Esophagus (tissue), 2 donors: Measurements from ENCODE around the gene TM9SF1. TPM values are rescaled to one million over a fixed set of nuclear protein-coding genes. Genes with fewer than 3 reads are reported as not detected.

ENCODE experiments used
- H3K27ac ChIP-seq, 2 donors: one replicate each; pipeline ENCODE4 v1.5.1; 2013; ENCODE audit warnings: low read depth in 2 of 2, mild to moderate bottlenecking in 2 of 2, inconsistent platforms in 1 of 2, low read length in 1 of 2, moderate library complexity in 1 of 2
- H3K27me3 ChIP-seq, 2 donors: one replicate each; pipeline ENCODE4 v1.6.1; 2013; ENCODE audit warnings: low read length in 2 of 2, control low read depth in 1 of 2, mild to moderate bottlenecking in 1 of 2; ENCODE audit not compliant: insufficient read depth in 2 of 2, control insufficient read depth in 1 of 2
- H3K36me3 ChIP-seq, 2 donors: one replicate each; pipeline ENCODE4 v1.6.1; 2013; ENCODE audit warnings: low read length in 1 of 2; ENCODE audit not compliant: control insufficient read depth in 2 of 2, insufficient read depth in 2 of 2
- H3K4me1 ChIP-seq, 2 donors: one replicate each; pipeline ENCODE4 v1.6.1; 2013; ENCODE audit warnings: low read length in 1 of 2; ENCODE audit not compliant: control insufficient read depth in 2 of 2, insufficient read depth in 2 of 2
- H3K4me3 ChIP-seq, 2 donors: one replicate each; pipeline ENCODE4 v1.5.1; 2013; ENCODE audit warnings: low read length in 2 of 2, mild to moderate bottlenecking in 2 of 2, low read depth in 1 of 2, moderate library complexity in 1 of 2
- H3K9me3 ChIP-seq, 2 donors: one replicate each; pipeline ENCODE4 v1.6.1; 2013; ENCODE audit warnings: mild to moderate bottlenecking in 2 of 2, low read depth in 1 of 2, low read length in 1 of 2, moderate library complexity in 1 of 2; ENCODE audit not compliant: control insufficient read depth in 2 of 2, insufficient read depth in 1 of 2
- WGBS, 2 donors: extraction: QIAGEN DNeasy Blood & Tissue Kit; methylation state at CpG; one replicate each; pipeline ENCODE4 v1.1.7; 2013; 5-methylcytosine and 5-hydroxymethylcytosine counted together
- polyA plus RNA-seq, 2 donors: library from polyadenylated mRNA; stranded (reverse); fragments of 200-250 nt; gene quantifications; one replicate each; pipeline ENCODE4 v1.2.3, GENCODE V29; 2013
- donor health status: healthy with polysubstance abuse.
- donor health status: Bipolar disorder and iron deficiency.

Gene TM9SF1
- polyA plus RNA-seq, 2 donors = 10.0 to 25.8 TPM

- H3K36me3 ChIP-seq = peaks cover 13 to 53% of the 10 kb centered on the region in 2 donors
- peaks cover 3 to 10% of the 10 kb centered on the region in 2 donors for H3K4me1 ChIP-seq
- no peaks in the 10 kb centered on the region for H3K9me3 ChIP-seq
- H3K27ac ChIP-seq = peak overlapping the region in 1 of 2 donors; percentile 21
- H3K27me3 ChIP-seq = no peaks in the 10 kb centered on the region
- peak overlapping the region in 1 of 2 donors; percentile 90 for H3K4me3 ChIP-seq
- WGBS, 2 donors = 0 to 1% methylated on average over 3 of the region's 3 CpGs
Measured at GRCh38 chr14:24189059-24189375, 6.2 kb downstream of the TM9SF1 start.

- H3K27ac ChIP-seq = peak within 1 kb of the TSS; percentile 72 to 80
- peaks cover 13 to 55% of the 10 kb centered on the region in 2 donors for H3K36me3 ChIP-seq
- no peaks in the 10 kb centered on the region for H3K27me3 ChIP-seq
- H3K9me3 ChIP-seq = no peaks in the 10 kb centered on the region
- WGBS, 2 donors = 0% methylated on average over 48 to 65 of the region's 65 CpGs
- H3K4me3 ChIP-seq = peak within 1 kb of the TSS; percentile 80 to 90
- peaks cover 3 to 10% of the 10 kb centered on the region in 2 donors for H3K4me1 ChIP-seq
Measured at GRCh38 chr14:24188251-24189058, 6.8 kb downstream of the TM9SF1 start, which contains the start of gene IPO4. Gene IPO4 (minus strand): TSS chr14:24188816. CDS start chr14:24188787, 29 bp downstream.

GRCh38 chr14:24187539-24187915 is 7.7 kb downstream of the TM9SF1 start:
- Histone ChIP-seq H3K9me3 (no peaks in the 10 kb centered on the region), H3K27me3 (no peaks in the 10 kb centered on the region), H3K27ac (no peak overlapping the region), H3K4me3 (no peak overlapping the region), H3K36me3 (peaks cover 16 to 59% of the 10 kb centered on the region in 2 donors), H3K4me1 (peaks cover 3 to 10% of the 10 kb centered on the region in 2 donors)
- 80 to 100% methylated on average over 2 of the region's 2 CpGs for WGBS, 2 donors

GRCh38 chr14:24186831-24187538 is 8.3 kb downstream of the TM9SF1 start:
- Histone ChIP-seq H3K36me3 (peaks cover 16 to 59% of the 10 kb centered on the region in 2 donors), H3K4me3 (no peak overlapping the region)

GRCh38 chr14:24185741-24186140 is 9.5 kb downstream of the TM9SF1 start:
- no peak overlapping the region for H3K27ac ChIP-seq
- peaks cover 19 to 66% of the 10 kb centered on the region in 2 donors for H3K36me3 ChIP-seq
- no peaks in the 10 kb centered on the region for H3K27me3 ChIP-seq
- 91 to 92% methylated on average over 11 of the region's 11 CpGs for WGBS, 2 donors
- H3K9me3 ChIP-seq = no peaks in the 10 kb centered on the region
- peaks cover 3 to 10% of the 10 kb centered on the region in 2 donors for H3K4me1 ChIP-seq
- H3K4me3 ChIP-seq = no peak overlapping the region

More at GRCh38 chr14:24186831-24187538, 8.3 kb downstream of the TM9SF1 start:
- no peak overlapping the region for H3K27ac ChIP-seq
- no peaks in the 10 kb centered on the region for H3K27me3 ChIP-seq
- peaks cover 3 to 10% of the 10 kb centered on the region in 2 donors for H3K4me1 ChIP-seq
- WGBS, 2 donors = 92% methylated on average over 10 of the region's 10 CpGs
- H3K9me3 ChIP-seq = no peaks in the 10 kb centered on the region

- Histone ChIP-seq H3K27ac (no peak overlapping the region), H3K4me1 (peaks cover 3 to 10% of the 10 kb centered on the region in 2 donors), H3K27me3 (no peaks in the 10 kb centered on the region), H3K9me3 (no peaks in the 10 kb centered on the region), H3K4me3 (no peak overlapping the region), H3K36me3 (peaks cover 19 to 68% of the 10 kb centered on the region in 2 donors)
- 91 to 97% methylated on average over 7 of the region's 7 CpGs for WGBS, 2 donors
Measured at GRCh38 chr14:24185026-24185425, 10.2 kb downstream of the TM9SF1 start.

GRCh38 chr14:24184104-24184970 is 10.9 kb downstream of the TM9SF1 start:
- H3K27ac ChIP-seq = no peak overlapping the region
- peaks cover 19 to 69% of the 10 kb centered on the region in 2 donors for H3K36me3 ChIP-seq
- H3K9me3 ChIP-seq = no peaks in the 10 kb centered on the region
- H3K4me1 ChIP-seq = peaks cover 3 to 10% of the 10 kb centered on the region in 2 donors
- H3K4me3 ChIP-seq = no peak overlapping the region
- no peaks in the 10 kb centered on the region for H3K27me3 ChIP-seq
- 88 to 92% methylated on average over 19 of the region's 19 CpGs for WGBS, 2 donors

GRCh38 chr14:24183014-24183481 is 12.2 kb downstream of the TM9SF1 start:
- H3K36me3 ChIP-seq = peaks cover 19 to 80% of the 10 kb centered on the region in 2 donors
- no peak overlapping the region for H3K27ac ChIP-seq

More at GRCh38 chr14:24183014-24183481, 12.2 kb downstream of the TM9SF1 start:
- H3K9me3 ChIP-seq = no peaks in the 10 kb centered on the region
- WGBS, 2 donors = 92 to 94% methylated on average over 15 of the region's 15 CpGs
- H3K4me3 ChIP-seq = no peak overlapping the region
- peaks cover 0 to 10% of the 10 kb centered on the region in 2 donors for H3K4me1 ChIP-seq
- H3K27me3 ChIP-seq = no peaks in the 10 kb centered on the region
